H9 (cell line): Measurements from ENCODE around the gene GLI2. TPM values are rescaled to one million over a fixed set of nuclear protein-coding genes. Genes with fewer than 3 reads are reported as not detected.

Source experiments
- DNase-seq: peaks from one replicate; pipeline ENCODE4 v3.0.0-alpha.2; 2017
- H2AFZ ChIP-seq: one replicate; pipeline ENCODE4 v1.6.1; 2013; ENCODE audit warnings: mild to moderate bottlenecking, low read length, control low read depth, moderate library complexity
- H2AK5ac ChIP-seq: 2 replicates; pipeline ENCODE4 v1.6.1; 2013; ENCODE audit warnings: low read length, control low read depth, mixed read lengths; ENCODE audit not compliant: insufficient read length
- H2BK120ac ChIP-seq: one replicate; pipeline ENCODE4 v1.6.1; 2013; ENCODE audit warnings: low read depth, mild to moderate bottlenecking, low read length, control low read depth, inconsistent platforms; ENCODE audit not compliant: poor library complexity, severe bottlenecking
- H2BK12ac ChIP-seq: 2 replicates; pipeline ENCODE4 v1.6.1; 2013; ENCODE audit warnings: low read length, control low read depth, mixed read lengths, low read depth; ENCODE audit not compliant: insufficient read length
- H2BK15ac ChIP-seq: 2 replicates; pipeline ENCODE4 v1.6.1; 2013; ENCODE audit warnings: low read depth, low read length, control low read depth
- H2BK20ac ChIP-seq: one replicate; pipeline ENCODE4 v1.6.1; 2013; ENCODE audit warnings: low read depth, mild to moderate bottlenecking, low read length, control low read depth, inconsistent platforms; ENCODE audit not compliant: poor library complexity, severe bottlenecking
- H2BK5ac ChIP-seq: 2 replicates; pipeline ENCODE4 v1.6.1; 2013; ENCODE audit warnings: low read length, control low read depth, mixed read lengths; ENCODE audit not compliant: insufficient read length
- H3K14ac ChIP-seq: 2 replicates; pipeline ENCODE4 v1.6.1; 2013; ENCODE audit warnings: low read length, control low read depth; ENCODE audit not compliant: insufficient read depth
- H3K18ac ChIP-seq: 2 replicates; pipeline ENCODE4 v1.6.1; 2013; ENCODE audit warnings: low read depth, mild to moderate bottlenecking, mixed read lengths, low read length, control low read depth; ENCODE audit not compliant: insufficient read length
- H3K23ac ChIP-seq: 2 replicates; pipeline ENCODE4 v1.6.1; 2013; ENCODE audit warnings: low read length, control low read depth, mixed read lengths, low read depth; ENCODE audit not compliant: insufficient read length
- H3K23me2 ChIP-seq: 2 replicates; pipeline ENCODE4 v1.6.1; 2013; ENCODE audit warnings: low read depth, mild to moderate bottlenecking, mixed read lengths, low read length, control low read depth; ENCODE audit not compliant: insufficient read length, poor library complexity, severe bottlenecking
- H3K27ac ChIP-seq: 2 replicates; pipeline ENCODE4 v1.5.1; 2013; ENCODE audit warnings: low read length, control low read depth, mixed read lengths, low read depth; ENCODE audit not compliant: insufficient read length
- H3K27me3 ChIP-seq: 2 replicates; pipeline ENCODE4 v1.6.1; 2013; ENCODE audit warnings: low read length, control low read depth, inconsistent platforms; ENCODE audit not compliant: insufficient read depth
- H3K4ac ChIP-seq: 2 replicates; pipeline ENCODE4 v1.6.1; 2013; ENCODE audit warnings: low read depth, mild to moderate bottlenecking, control low read depth, inconsistent platforms, low read length, moderate library complexity
- H3K4me1 ChIP-seq: 2 replicates; pipeline ENCODE4 v1.6.1; 2013; ENCODE audit warnings: low read length, control low read depth, inconsistent platforms; ENCODE audit not compliant: insufficient read depth
- H3K4me2 ChIP-seq: 2 replicates; pipeline ENCODE4 v1.6.1; 2013; ENCODE audit warnings: low read length, control low read depth, mixed read lengths; ENCODE audit not compliant: insufficient read length, insufficient read depth
- H3K56ac ChIP-seq: 2 replicates; pipeline ENCODE4 v1.6.1; 2013; ENCODE audit warnings: low read depth, mild to moderate bottlenecking, mixed read lengths, low read length, control low read depth; ENCODE audit not compliant: insufficient read length
- H3K79me1 ChIP-seq: 2 replicates; pipeline ENCODE4 v1.6.1; 2013; ENCODE audit warnings: low read depth, mild to moderate bottlenecking, moderate library complexity, low read length, control low read depth, inconsistent platforms; ENCODE audit not compliant: insufficient read depth, poor library complexity, severe bottlenecking
- H3K79me2 ChIP-seq: 2 replicates; pipeline ENCODE4 v1.6.1; 2013; ENCODE audit warnings: low read length, control low read depth, inconsistent platforms; ENCODE audit not compliant: insufficient read depth
- H3K9ac ChIP-seq: 2 replicates; pipeline ENCODE4 v1.6.1; 2013; ENCODE audit warnings: low read length, control low read depth, mixed read lengths; ENCODE audit not compliant: insufficient read length; ENCODE audit errors: extremely low read depth
- H3K9me3 ChIP-seq: one replicate; pipeline ENCODE4 v1.6.1; 2013; ENCODE audit warnings: low read depth, low read length, inconsistent platforms; ENCODE audit not compliant: control insufficient read depth
- H3T11ph ChIP-seq: one replicate; pipeline ENCODE4 v1.6.1; 2013; ENCODE audit warnings: mild to moderate bottlenecking, low read length, control low read depth, inconsistent platforms
- H4K20me1 ChIP-seq: one replicate; pipeline ENCODE4 v1.6.1; 2013; ENCODE audit not compliant: control insufficient read depth, insufficient read length, insufficient read depth
- H4K5ac ChIP-seq: 2 replicates; pipeline ENCODE4 v1.6.1; 2013; ENCODE audit warnings: low read depth, mild to moderate bottlenecking, mixed read lengths, low read length, control low read depth; ENCODE audit not compliant: insufficient read length
- H4K8ac ChIP-seq: replicated peaks from 2 replicates; pipeline ENCODE4 v1.6.1; 2013; ENCODE audit warnings: low read length, control low read depth, mixed read lengths, low read depth; ENCODE audit not compliant: insufficient read length
- H4K91ac ChIP-seq: 2 replicates; pipeline ENCODE4 v1.6.1; 2013; ENCODE audit warnings: low read depth, mild to moderate bottlenecking, moderate library complexity, mixed read lengths, low read length, control low read depth; ENCODE audit not compliant: insufficient read length
- H3K27ac Mint-ChIP-seq, 3 experiments: 2 replicates in 2 of 3; 3 replicates in 1 of 3; pipeline ENCODE4 v1.8.0; 2020 to 2021; ENCODE audit warnings: mixed read lengths in 3 of 3, mild to moderate bottlenecking in 1 of 3, moderate library complexity in 1 of 3
- H3K27me3 Mint-ChIP-seq: 2 replicates; pipeline ENCODE4 v1.8.0; 2021; ENCODE audit warnings: low read depth, mild to moderate bottlenecking, moderate library complexity, mixed read lengths
- H3K36me3 Mint-ChIP-seq, 3 experiments: 2 replicates in 2 of 3; 3 replicates in 1 of 3; pipeline ENCODE4 v1.8.0; 2020 to 2021; ENCODE audit warnings: low read depth in 3 of 3, mixed read lengths in 3 of 3; ENCODE audit not compliant: insufficient read depth in 1 of 3
- H3K4me1 Mint-ChIP-seq, 2 experiments: 2 replicates each; pipeline ENCODE4 v1.8.0; 2020; ENCODE audit warnings: mixed read lengths in 2 of 2
- H3K4me3 Mint-ChIP-seq, 2 experiments: 2 replicates in 1 of 2; 3 replicates in 1 of 2; pipeline ENCODE4 v1.8.0; 2020 to 2021; ENCODE audit warnings: mild to moderate bottlenecking in 2 of 2, mixed read lengths in 2 of 2, moderate library complexity in 1 of 2
- H3K9me3 Mint-ChIP-seq, 2 experiments: 2 replicates in 1 of 2; 3 replicates in 1 of 2; pipeline ENCODE4 v1.8.0; 2020; ENCODE audit warnings: mild to moderate bottlenecking in 2 of 2, mixed read lengths in 2 of 2, moderate library complexity in 1 of 2
- WGBS: extraction: QIAGEN DNeasy Blood & Tissue Kit; methylation state at CpG from one replicate; pipeline ENCODE4 v1.1.7; 2013; ENCODE audit warnings: missing lambda C conversion rate, low lambda C conversion rate, mixed read lengths; ENCODE audit not compliant: insufficient read length; ENCODE audit errors: extremely low coverage; 5-methylcytosine and 5-hydroxymethylcytosine counted together
- total RNA-seq: library from RNA; stranded (reverse); gene quantifications from 2 replicates; pipeline ENCODE4 v1.2.1, GENCODE V29; 2021
- TF ChIP-seq, protein P1 (sequence below): fragments of 200-600 bp; sonication (generic); conservative IDR thresholded peaks from 3 replicates; pipeline ENCODE4 v1.8.0; 2021; ENCODE audit warnings: antibody characterized with exemption, mild to moderate bottlenecking

GLI2 gene
- total RNA-seq, 1 experiment from 2014 or later: 56.7 TPM

- H2BK12ac ChIP-seq: no peak overlapping the region
- H3K4me2 ChIP-seq: no peak overlapping the region
- no peak overlapping the region for H2BK20ac ChIP-seq
- TF ChIP-seq, protein P1, sequence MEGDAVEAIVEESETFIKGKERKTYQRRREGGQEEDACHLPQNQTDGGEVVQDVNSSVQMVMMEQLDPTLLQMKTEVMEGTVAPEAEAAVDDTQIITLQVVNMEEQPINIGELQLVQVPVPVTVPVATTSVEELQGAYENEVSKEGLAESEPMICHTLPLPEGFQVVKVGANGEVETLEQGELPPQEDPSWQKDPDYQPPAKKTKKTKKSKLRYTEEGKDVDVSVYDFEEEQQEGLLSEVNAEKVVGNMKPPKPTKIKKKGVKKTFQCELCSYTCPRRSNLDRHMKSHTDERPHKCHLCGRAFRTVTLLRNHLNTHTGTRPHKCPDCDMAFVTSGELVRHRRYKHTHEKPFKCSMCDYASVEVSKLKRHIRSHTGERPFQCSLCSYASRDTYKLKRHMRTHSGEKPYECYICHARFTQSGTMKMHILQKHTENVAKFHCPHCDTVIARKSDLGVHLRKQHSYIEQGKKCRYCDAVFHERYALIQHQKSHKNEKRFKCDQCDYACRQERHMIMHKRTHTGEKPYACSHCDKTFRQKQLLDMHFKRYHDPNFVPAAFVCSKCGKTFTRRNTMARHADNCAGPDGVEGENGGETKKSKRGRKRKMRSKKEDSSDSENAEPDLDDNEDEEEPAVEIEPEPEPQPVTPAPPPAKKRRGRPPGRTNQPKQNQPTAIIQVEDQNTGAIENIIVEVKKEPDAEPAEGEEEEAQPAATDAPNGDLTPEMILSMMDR: no peak
- H3K18ac ChIP-seq: no peak overlapping the region
- H3K9me3 ChIP-seq: no peaks in the 10 kb centered on the region
- peaks cover 71 to 82% of the 10 kb centered on the region in 2 experiments for H3K4me1 Mint-ChIP-seq
- H3K79me2 ChIP-seq: peaks cover 25% of the 10 kb centered on the region; the same call in 1 of the 2 replicates
- H2AK5ac ChIP-seq: no peak overlapping the region
- no peak overlapping the region for H3K4ac ChIP-seq
- H3K23me2 ChIP-seq: no peaks in the 10 kb centered on the region
- no peak overlapping the region for H2AFZ ChIP-seq
- no peak overlapping the region for H3K23ac ChIP-seq
- H2BK120ac ChIP-seq: no peak overlapping the region
- no peak overlapping the region for H3K56ac ChIP-seq
- no peaks in the 10 kb centered on the region for H4K20me1 ChIP-seq
- no peak overlapping the region; a peak in 1 of 5 replicates for H3K4me3 Mint-ChIP-seq
- no peak overlapping the region for H3K27ac ChIP-seq
- H3K36me3 Mint-ChIP-seq: peaks cover 0 to 4% (median 2%) of the 10 kb centered on the region in 3 experiments; a peak in 2 of 7 replicates
- H2BK5ac ChIP-seq: no peak overlapping the region
- no peaks in the 10 kb centered on the region for H3K27me3 Mint-ChIP-seq
- H4K5ac ChIP-seq: no peak overlapping the region
- H3K27ac Mint-ChIP-seq: 0 out of 7 replicates have a peak overlapping the region, but pooled peaks of 1 of the 3 experiments have one; percentile 28
- no CpG with 5 or more reads among the region's 10 CpGs for WGBS
- H3K14ac ChIP-seq: no peak overlapping the region
- no peak overlapping the region for H4K91ac ChIP-seq
- H3T11ph ChIP-seq: no peak overlapping the region
- H2BK15ac ChIP-seq: no peak overlapping the region
- H3K4me1 ChIP-seq: peaks cover 9% of the 10 kb centered on the region; the same call in 1 of the 2 replicates
- H3K79me1 ChIP-seq: no peaks in the 10 kb centered on the region
- H4K8ac ChIP-seq: no peak overlapping the region
- peak; percentile 18 for DNase-seq
- no peaks in the 10 kb centered on the region for H3K9me3 Mint-ChIP-seq
- no peaks in the 10 kb centered on the region for H3K27me3 ChIP-seq
- no peak overlapping the region for H3K9ac ChIP-seq
These were observed 31.9 kb downstream of the GLI2 start for GRCh38 chr2:120767486-120768005.
